ENCODE measurements around the gene RABGAP1L.
"Not testable (repeated sequence)": the region's sequence is repeated elsewhere in the genome, so short reads cannot be mapped to it uniquely, and the experiment has no call there.

GRCh38 chr1:174816621-174817020 is 657.3 kb downstream of the RABGAP1L start:
- TF ChIP-seq CTCF, EP300, POLR2A, POLR2AphosphoS5 (IDR thresholded peaks at IDR 0.05): not testable (repeated sequence)
